HEK293T (cell line): ENCODE data around the gene TTC7B.

Experiments used
- ARNT ChIP-seq: fragments of 450-650 bp; IDR thresholded peaks from 2 replicates; pipeline ENCODE4 v1.6.1; 2017; ENCODE audit warnings: mild to moderate bottlenecking
- BHLHE40 ChIP-seq: fragments of 450-650 bp; IDR thresholded peaks from 2 replicates; pipeline ENCODE4 v1.6.1; 2016; ENCODE audit warnings: mild to moderate bottlenecking, moderate library complexity, borderline replicate concordance
- CTBP1 ChIP-seq: fragments of 450-650 bp; IDR thresholded peaks from 2 replicates; pipeline ENCODE4 v1.6.1; 2016; ENCODE audit warnings: borderline replicate concordance
- ELF4 ChIP-seq: fragments of 450-650 bp; IDR thresholded peaks from 2 replicates; pipeline ENCODE4 v1.6.1; 2017; ENCODE audit warnings: antibody characterized with exemption
- FOXK2 ChIP-seq: fragments of 450-650 bp; IDR thresholded peaks from 2 replicates; pipeline ENCODE4 v1.6.1; 2016; ENCODE audit warnings: mild to moderate bottlenecking
- FOXM1 ChIP-seq: fragments of 450-650 bp; IDR thresholded peaks from 2 replicates; pipeline ENCODE4 v1.6.1; 2017; ENCODE audit warnings: mild to moderate bottlenecking, borderline replicate concordance
- HDGF ChIP-seq: fragments of 450-650 bp; IDR thresholded peaks from 2 replicates; pipeline ENCODE4 v1.6.1; 2017; ENCODE audit warnings: antibody characterized with exemption, borderline replicate concordance
- L3MBTL2 ChIP-seq: fragments of 450-650 bp; conservative IDR thresholded peaks from 2 replicates; pipeline ENCODE4 v1.6.1; 2016; ENCODE audit warnings: mild to moderate bottlenecking
- LEF1 ChIP-seq: fragments of 450-650 bp; IDR thresholded peaks from 2 replicates; pipeline ENCODE4 v1.6.1; 2017; ENCODE audit warnings: mild to moderate bottlenecking, borderline replicate concordance
- PKNOX1 ChIP-seq: fragments of 450-650 bp; IDR thresholded peaks from 2 replicates; pipeline ENCODE4 v1.6.1; 2016
- SP1 ChIP-seq: fragments of 450-650 bp; IDR thresholded peaks from 2 replicates; pipeline ENCODE4 v1.6.1; 2017
- SUZ12 ChIP-seq: fragments of 450-650 bp; IDR thresholded peaks from 2 replicates; pipeline ENCODE4 v1.6.1; 2016; ENCODE audit warnings: mild to moderate bottlenecking
- TARDBP ChIP-seq: fragments of 450-650 bp; IDR thresholded peaks from 2 replicates; pipeline ENCODE4 v1.6.1; 2016
- ZNF384 ChIP-seq: fragments of 450-650 bp; IDR thresholded peaks from 2 replicates; pipeline ENCODE4 v1.6.1; 2016

- no peak for TF ChIP-seq ARNT
- TF ChIP-seq BHLHE40: no peak
- TF ChIP-seq FOXM1: no peak
- TF ChIP-seq PKNOX1: no peak
- no peak for TF ChIP-seq SP1
- TF ChIP-seq LEF1: no peak
- TF ChIP-seq TARDBP: no peak
- no peak for TF ChIP-seq L3MBTL2
- no peak for TF ChIP-seq ELF4
- no peak for TF ChIP-seq CTBP1
- no peak for TF ChIP-seq HDGF
- no peak for TF ChIP-seq SUZ12
- TF ChIP-seq FOXK2: no peak
- no peak for TF ChIP-seq ZNF384
Measured at GRCh38 chr14:90580377-90581335, 235.6 kb downstream of the TTC7B start.
